HCT116 (cell line): ENCODE data around the gene SHROOM3. TPM values are rescaled to one million over a fixed set of nuclear protein-coding genes. Genes with fewer than 3 reads are reported as not detected.

Experiments used
- ATAC-seq: fragments of 200-7000 bp; cut with Tn5 transposase; 2 replicates; pipeline ENCODE4 v1.9.1; 2020; ENCODE audit warnings: mild to moderate bottlenecking, moderate library complexity
- BruUV-seq: library from RNA; stranded (reverse); fragments of 400-500 nt; replicated peaks from 2 replicates; lab custom pipeline; 2021; lab: Mats Ljungman, UMichigan
- CTCF ChIA-PET: fragments of 300-600 bp; sonication (Branson Sonifier 250); formaldehyde crosslinking; loops from one replicate; lab custom pipeline; 2021; ENCODE audit warnings: antibody characterized with exemption; lab: Charles Lee
- POLR2A ChIA-PET: fragments of 300-600, 350-600 bp; sonication (Branson Sonifier 250); formaldehyde crosslinking; loops from one replicate; lab custom pipeline; 2021; ENCODE audit warnings: antibody characterized with exemption; lab: Charles Lee
- RAD21 ChIA-PET, 2 experiments: fragments of 300-600 bp; sonication (Branson Sonifier 250); formaldehyde crosslinking; loops; one replicate each; lab custom pipeline; 2023; ENCODE audit warnings: low total read pairs in 2 of 2; ENCODE audit not compliant: uncharacterized antibody in 2 of 2, unreplicated experiment in 2 of 2, low non-redundant PET in 1 of 2; lab: Charles Lee
- DNase-seq: peaks from one replicate; pipeline ENCODE4 v3.0.0-alpha.2; 2010; ENCODE audit warnings: low read depth, low spot score
- H2AFZ ChIP-seq: fragments of 200-600 bp; shearing (Covaris generic), sonication (generic); 2 replicates; pipeline ENCODE4 v1.6.1; 2017; ENCODE audit warnings: low read depth, mixed run types, mixed read lengths, antibody characterized with exemption, low read length; ENCODE audit not compliant: poor library complexity, severe bottlenecking
- H3K27ac ChIP-seq: 2 replicates; pipeline ENCODE4 v1.5.1; 2012; ENCODE audit warnings: low read depth, low read length
- H3K27me3 ChIP-seq: fragments of 200-600 bp; sonication (generic); 2 replicates; pipeline ENCODE4 v1.6.1; 2016; ENCODE audit warnings: mixed run types, low read length, mixed read lengths; ENCODE audit not compliant: insufficient read depth
- H3K36me3 ChIP-seq, 2 experiments: fragments of 200-500 bp in 1 of 2; fragments of 200-600 bp in 1 of 2; sonication (Bioruptor generic) in 1 of 2; sonication (generic) in 1 of 2; 2 replicates each; pipeline versions ENCODE4 v1.5.1 to v1.6.1; 2014 to 2016; ENCODE audit warnings: low read length in 2 of 2, inconsistent platforms in 1 of 2, mixed read lengths in 1 of 2, mixed run types in 1 of 2; ENCODE audit not compliant: insufficient read depth in 2 of 2, control insufficient read depth in 1 of 2
- H3K4me1 ChIP-seq, 2 experiments: fragments of 200-600 bp in 1 of 2; sonication (generic) in 1 of 2; 2 replicates each; pipeline versions ENCODE4 v1.5.1 to v1.6.1; 2012 to 2017; ENCODE audit warnings: low read length in 2 of 2, inconsistent platforms in 1 of 2, mild to moderate bottlenecking in 1 of 2, mixed read lengths in 1 of 2, mixed run types in 1 of 2, moderate library complexity in 1 of 2; ENCODE audit not compliant: insufficient read depth in 2 of 2, control insufficient read depth in 1 of 2
- H3K4me2 ChIP-seq: fragments of 200-600 bp; sonication (generic); 2 replicates; pipeline ENCODE4 v1.6.1; 2017; ENCODE audit warnings: mixed run types, low read length, mixed read lengths
- H3K4me3 ChIP-seq, 2 experiments: fragments of 200-600 bp in 1 of 2; sonication (generic) in 1 of 2; replicated peaks in 1 of 2; 2 replicates each; pipeline ENCODE4 v1.5.1; 2011 to 2016; ENCODE audit warnings: low read length in 2 of 2, control low read depth in 1 of 2, low read depth in 1 of 2, mild to moderate bottlenecking in 1 of 2, mixed read lengths in 1 of 2, mixed run types in 1 of 2
- H3K79me2 ChIP-seq: fragments of 200-600 bp; sonication (generic); 2 replicates; pipeline ENCODE4 v1.6.1; 2017; ENCODE audit warnings: mild to moderate bottlenecking, mixed run types, low read length, moderate library complexity, mixed read lengths; ENCODE audit not compliant: insufficient read depth
- H3K9ac ChIP-seq: fragments of 200-600 bp; sonication (generic); 2 replicates; pipeline ENCODE4 v1.6.1; 2016; ENCODE audit warnings: low read length, mixed read lengths
- H3K9me2 ChIP-seq: fragments of 200-600 bp; sonication (generic), shearing (Covaris generic); 2 replicates; pipeline ENCODE4 v1.6.1; 2017; ENCODE audit warnings: mixed run types, mild to moderate bottlenecking, moderate library complexity; ENCODE audit not compliant: insufficient read depth
- H3K9me3 ChIP-seq, 2 experiments: fragments of 200-500 bp in 1 of 2; fragments of 200-600 bp in 1 of 2; sonication (Bioruptor generic) in 1 of 2; sonication (generic) in 1 of 2; 2 replicates each; pipeline ENCODE4 v1.6.1; 2014 to 2017; ENCODE audit warnings: low read length in 2 of 2, mixed read lengths in 2 of 2, inconsistent platforms in 1 of 2, low read depth in 1 of 2, mild to moderate bottlenecking in 1 of 2, mixed run types in 1 of 2, moderate library complexity in 1 of 2; ENCODE audit not compliant: control insufficient read depth in 1 of 2, insufficient read depth in 1 of 2
- H4K20me1 ChIP-seq: fragments of 200-600 bp; sonication (generic), shearing (Covaris generic); 2 replicates; pipeline ENCODE4 v1.6.1; 2017; ENCODE audit warnings: mixed run types, mild to moderate bottlenecking, moderate library complexity; ENCODE audit not compliant: insufficient read depth
- EGR1 ChIP-seq: IDR thresholded peaks from 2 replicates; pipeline ENCODE4 v1.6.1; 2012; ENCODE audit warnings: low read depth
- EZH2phosphoT487 ChIP-seq: fragments of 200-600 bp; IDR thresholded peaks from 2 replicates; pipeline ENCODE4 v1.6.1; 2018; ENCODE audit warnings: antibody characterized with exemption, borderline replicate concordance
- JUND ChIP-seq: IDR thresholded peaks from 2 replicates; pipeline ENCODE4 v1.6.1; 2012
- POLR2A ChIP-seq: IDR thresholded peaks from 2 replicates; pipeline ENCODE4 v1.7.0; 2011; ENCODE audit warnings: borderline replicate concordance; ENCODE audit not compliant: insufficient read depth, insufficient read length; ENCODE audit errors: extremely low read depth
- POLR2AphosphoS5 ChIP-seq: IDR thresholded peaks from 2 replicates; pipeline ENCODE4 v1.6.1; 2011; ENCODE audit warnings: mild to moderate bottlenecking, low read depth, low read length, moderate library complexity
- RAD21 ChIP-seq: IDR thresholded peaks from 2 replicates; pipeline ENCODE4 v1.6.1; 2012; ENCODE audit warnings: low read depth, mild to moderate bottlenecking
- REST ChIP-seq: IDR thresholded peaks from 2 replicates; pipeline ENCODE4 v1.6.1; 2012; ENCODE audit warnings: low read depth
- SP1 ChIP-seq: IDR thresholded peaks from 2 replicates; pipeline ENCODE4 v1.6.1; 2012; ENCODE audit warnings: low read depth
- TCF7L2 ChIP-seq: IDR thresholded peaks from 2 replicates; pipeline ENCODE4 v1.7.0; 2011; ENCODE audit warnings: borderline replicate concordance, inconsistent platforms; ENCODE audit not compliant: insufficient read depth, insufficient read length; ENCODE audit errors: extremely low read depth
- intact Hi-C: fragments of 100-400 bp; cut with micrococcal nuclease; formaldehyde crosslinking; loops from 2 replicates; pipeline ENCODE4 v1.10.0; 2022
- total RNA-seq: library from RNA; stranded (reverse); gene quantifications from one replicate; pipeline ENCODE4 v1.2.1, GENCODE V29; 2021; ENCODE audit not compliant: unreplicated experiment

Gene SHROOM3
- total RNA-seq, 1 experiment from 2014 or later: 22.5 TPM

- H3K27ac ChIP-seq: no peak overlapping the region
- H3K27me3 ChIP-seq: no peaks in the 10 kb centered on the region
- H4K20me1 ChIP-seq: no peaks in the 10 kb centered on the region
- H2AFZ ChIP-seq: peak overlapping the region; percentile 95
- H3K36me3 ChIP-seq: no peaks in the 10 kb centered on the region
- H3K79me2 ChIP-seq: no peaks in the 10 kb centered on the region
- H3K4me3 ChIP-seq: no peak overlapping the region
- intact Hi-C loops: loop anchor here (5.0 kb wide), 1 partner anchor 49 kb away; the partner anchor contains the start of gene SHROOM3
- H3K4me1 ChIP-seq: peaks cover 7 to 17% of the 10 kb centered on the region in 2 experiments; a peak in 3 of 4 replicates
- ChIA-PET POLR2A (no interaction called here), RAD21 (no interaction called here), CTCF (interaction anchor here (0.5 kb wide), 1 partner anchor 591 kb away, joined by 3 read pairs; no protein-coding TSS in a partner anchor)
- H3K9ac ChIP-seq: no peak overlapping the region
- no peak overlapping the region for H3K4me2 ChIP-seq
- no peaks in the 10 kb centered on the region for H3K9me2 ChIP-seq
- DNase-seq (no peak), ATAC-seq (no peak)
- H3K9me3 ChIP-seq: no peaks in the 10 kb centered on the region
- TF ChIP-seq RAD21: no peak
- TF ChIP-seq JUND: no peak
- TF ChIP-seq TCF7L2: no peak
- no peak for TF ChIP-seq EGR1
- TF ChIP-seq POLR2AphosphoS5: no peak
- TF ChIP-seq EZH2phosphoT487: no peak
- TF ChIP-seq SP1: no peak
- no peak for TF ChIP-seq POLR2A
- TF ChIP-seq REST: no peak
- no TSS peak for BruUV-seq
Measured at GRCh38 chr4:76486588-76487276, 51.7 kb downstream of the SHROOM3 start.
